ENCODE measurements around the gene C9. TPM values are rescaled to one million over a fixed set of nuclear protein-coding genes. Genes with fewer than 3 reads are reported as not detected.

Gene C9
- total RNA-seq, 5 donors from 2014 or later (not counting 1 experiment from before 2014, with no cell fraction given) = 0.41 to 0.59 (median 0.44) TPM; not detected in 2

DNA sequence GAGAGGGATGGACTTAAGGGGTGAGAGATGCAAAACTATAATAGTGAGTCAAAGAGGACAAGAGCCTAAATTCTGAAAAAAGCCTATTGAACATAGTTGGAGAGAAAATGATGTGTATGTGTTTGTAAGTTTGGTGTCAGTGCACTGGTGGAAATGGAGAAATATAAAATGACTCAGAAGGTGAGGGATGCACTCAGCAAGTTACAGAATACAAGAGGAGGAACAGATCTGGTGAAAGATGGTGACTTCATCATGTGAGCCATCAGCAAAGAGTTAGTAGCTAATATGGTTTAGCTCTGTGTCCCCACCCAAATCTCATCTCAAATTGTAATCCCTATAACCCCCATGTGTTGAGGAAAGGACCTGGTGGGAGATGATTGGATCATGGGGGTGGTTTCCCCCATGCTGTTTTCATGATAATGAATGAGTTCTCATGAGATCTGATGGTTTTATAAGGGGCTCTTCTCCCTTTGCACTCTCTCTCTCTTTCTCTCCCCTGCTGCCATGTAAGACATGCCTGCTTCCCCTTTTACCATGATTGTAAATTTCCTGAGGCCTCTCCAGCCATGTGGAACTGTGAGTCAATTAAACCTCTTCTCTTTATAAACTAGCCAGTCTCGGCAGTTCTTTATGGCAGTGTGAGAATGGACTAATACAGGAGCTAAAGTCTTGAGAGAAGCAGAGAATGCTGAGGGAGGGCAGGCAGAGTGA is 114.6 kb downstream of the C9 start:
- WGBS (ENCODE audit: insufficient coverage) = 100% methylated on average over 1 of the region's 1 CpG
- no peak overlapping the region for H3K4me3 Mint-ChIP-seq

DNA sequence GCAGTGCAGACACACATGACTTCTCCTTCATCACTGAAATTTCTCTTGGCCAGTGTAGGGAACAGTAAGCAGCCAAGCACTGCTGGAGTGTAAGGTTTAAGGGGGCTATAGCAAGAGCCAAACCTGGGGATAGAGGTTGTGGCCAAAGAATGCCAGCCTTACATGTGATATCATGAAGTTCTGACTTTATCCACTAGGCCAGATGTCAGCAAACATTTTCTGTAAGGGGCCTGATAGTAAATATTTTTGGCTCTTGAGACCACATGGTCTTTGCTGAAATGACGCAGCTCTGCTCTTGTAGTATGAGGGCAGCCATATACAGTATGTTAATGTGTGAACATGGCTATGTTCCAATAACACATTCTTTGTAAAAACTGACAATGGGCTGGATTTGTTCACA is 115.2 kb downstream of the C9 start:
- no CpG with 5 or more reads among the region's 1 CpG for WGBS (ENCODE audit: insufficient coverage)
- CTCF ChIA-PET = no interaction called here
- DNase-seq (no peak), ATAC-seq (replicated peaks in 1 of 4) (no peak)
- Histone ChIP-seq H3K27me3 (replicated peaks in 1 of 2; ENCODE audit: control insufficient read depth in 2 of 2, extremely low read depth in 1 of 2, insufficient read depth in 2 of 2, low read length in 1 of 2) (no peaks in the 10 kb centered on the region), H3K4me1 (ENCODE audit: control insufficient read depth in 1 of 2, extremely low read depth in 1 of 2, insufficient read depth in 2 of 2, low read length in 2 of 2) (no peaks in the 10 kb centered on the region), H3K9me3 (no peaks in the 10 kb centered on the region), H3K27ac (ENCODE audit: low read length) (no peak overlapping the region), H3K4me3 (ENCODE audit: control insufficient read depth in 1 of 2, extremely low read depth in 1 of 2, low read length in 1 of 2) (no peak overlapping the region), H3K36me3 (ENCODE audit: control insufficient read depth in 2 of 2, extremely low read depth in 1 of 2, insufficient read depth in 1 of 2, low read length in 1 of 2) (peaks cover 0 to 2% of the 10 kb centered on the region in 2 donors)
- Mint-ChIP-seq H3K4me3 (no peak overlapping the region), H3K4me1 (peaks cover 0 to 9% (median 0%) of the 10 kb centered on the region in 3 donors), H3K27ac (no peak overlapping the region), H3K36me3 (peaks cover 6% of the 10 kb centered on the region), H3K27me3 (no peaks in the 10 kb centered on the region), H3K9me3 (peaks cover 3 to 10% (median 4%) of the 10 kb centered on the region in 3 donors)
- POLR2A ChIA-PET = interaction anchor here in 1 of 2 donors (0.6 kb wide), 1 partner anchor 25 kb away, joined by 3 read pairs; no protein-coding TSS in a partner anchor

More for the DNA sequence above, 114.6 kb downstream of the C9 start:
- no peaks in the 10 kb centered on the region for H3K27me3 ChIP-seq (replicated peaks in 1 of 2; ENCODE audit: control insufficient read depth in 2 of 2, extremely low read depth in 1 of 2, insufficient read depth in 2 of 2, low read length in 1 of 2)
- Mint-ChIP-seq H3K27me3 (no peaks in the 10 kb centered on the region), H3K9me3 (peaks cover 3 to 10% (median 4%) of the 10 kb centered on the region in 3 donors), H3K4me1 (peaks cover 0 to 9% (median 2%) of the 10 kb centered on the region in 3 donors), H3K27ac (no peak overlapping the region), H3K36me3 (peaks cover 3% of the 10 kb centered on the region)
- POLR2A ChIA-PET = interaction anchor here in 1 of 2 donors (0.5 to 0.6 kb wide), 2 partner anchors 19 to 24 kb away, joined by 3 read pairs; no protein-coding TSS in a partner anchor
- DNase-seq = no peak
- CTCF ChIA-PET = no interaction called here
- ATAC-seq (replicated peaks in 1 of 4) = no peak
- no peak overlapping the region for H3K4me3 ChIP-seq (ENCODE audit: control insufficient read depth in 1 of 2, extremely low read depth in 1 of 2, low read length in 1 of 2)
- H3K4me1 ChIP-seq (ENCODE audit: control insufficient read depth in 1 of 2, extremely low read depth in 1 of 2, insufficient read depth in 2 of 2, low read length in 2 of 2) = no peaks in the 10 kb centered on the region
- H3K27ac ChIP-seq (ENCODE audit: low read length) = no peak overlapping the region
- H3K9me3 ChIP-seq = no peaks in the 10 kb centered on the region
- H3K36me3 ChIP-seq (ENCODE audit: control insufficient read depth in 2 of 2, extremely low read depth in 1 of 2, insufficient read depth in 1 of 2, low read length in 1 of 2) = peaks cover 0 to 2% of the 10 kb centered on the region in 2 donors

DNA sequence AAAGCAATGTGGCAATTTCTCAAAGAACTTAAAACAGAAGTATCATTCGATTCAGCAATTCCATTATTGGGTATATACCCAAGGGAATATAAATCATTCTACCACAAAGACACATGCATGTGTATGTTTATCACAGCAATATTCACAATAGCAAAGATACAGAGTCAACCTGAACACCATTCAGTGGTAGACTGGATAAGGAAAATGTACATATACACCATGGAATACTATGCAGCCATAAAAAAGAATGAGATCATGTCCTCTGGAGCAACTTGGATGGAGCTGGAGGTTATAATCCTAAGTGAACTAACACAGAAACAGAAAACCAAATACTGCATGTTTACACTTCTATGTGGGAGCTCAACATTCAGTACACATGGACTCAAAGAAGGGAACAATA is 123.5 kb downstream of the C9 start:
- no peak overlapping the region for H3K27ac Mint-ChIP-seq
- peaks cover 15% of the 10 kb centered on the region for H3K36me3 Mint-ChIP-seq
- POLR2A ChIA-PET = no interaction called here

DNA sequence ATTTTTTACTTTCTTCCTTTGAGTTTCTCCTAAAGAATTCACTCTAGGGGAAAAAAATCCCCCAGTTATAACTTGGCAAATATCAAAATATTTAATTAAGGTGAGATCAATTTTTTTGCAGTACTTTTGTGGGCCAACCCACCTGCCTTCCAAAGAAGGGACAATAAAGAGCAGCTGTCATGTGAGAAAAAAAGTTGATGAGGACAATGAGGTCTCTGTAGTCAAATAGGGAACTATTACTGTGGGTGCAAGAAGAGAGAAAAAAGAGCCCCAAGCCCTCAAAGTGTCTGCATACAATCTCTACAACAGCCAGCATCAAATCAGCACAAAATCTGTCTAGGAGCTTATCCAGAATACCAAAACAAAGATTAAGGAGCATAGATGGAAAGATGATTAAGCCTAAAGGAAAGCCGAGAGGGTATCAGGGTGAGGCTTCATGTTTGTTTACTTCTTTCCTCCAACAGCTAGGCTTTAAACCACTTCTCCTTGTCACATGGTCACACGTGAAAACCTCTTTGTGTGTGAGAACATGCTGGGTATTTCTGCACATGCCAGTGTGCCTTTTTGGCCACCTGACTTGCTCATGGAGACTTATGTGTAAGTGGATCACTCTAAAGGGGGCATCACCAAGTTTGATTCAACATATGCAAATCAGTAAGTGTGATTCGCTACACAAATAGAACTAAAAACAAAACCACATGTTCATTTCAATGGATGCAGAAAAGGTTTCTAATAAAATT is 125.8 kb downstream of the C9 start:
- Mint-ChIP-seq H3K4me1 (peaks cover 0 to 12% (median 7%) of the 10 kb centered on the region in 3 donors), H3K36me3 (peaks cover 12% of the 10 kb centered on the region), H3K27me3 (no peaks in the 10 kb centered on the region), H3K4me3 (no peak overlapping the region), H3K27ac (peak overlapping the region; percentile 4 to 34), H3K9me3 (peaks cover 5 to 19% (median 8%) of the 10 kb centered on the region in 3 donors)
- ChIA-PET POLR2A (interaction anchor here in 1 of 2 donors (0.6 kb wide), 1 partner anchor 9 kb away, joined by 3 read pairs; no protein-coding TSS in a partner anchor), CTCF (no interaction called here)
- Histone ChIP-seq H3K36me3 (ENCODE audit: control insufficient read depth in 2 of 2, extremely low read depth in 1 of 2, insufficient read depth in 1 of 2, low read length in 1 of 2) (no peaks in the 10 kb centered on the region), H3K9me3 (no peaks in the 10 kb centered on the region), H3K4me1 (ENCODE audit: control insufficient read depth in 1 of 2, extremely low read depth in 1 of 2, insufficient read depth in 2 of 2, low read length in 2 of 2) (no peaks in the 10 kb centered on the region), H3K4me3 (ENCODE audit: control insufficient read depth in 1 of 2, extremely low read depth in 1 of 2, low read length in 1 of 2) (no peak overlapping the region), H3K27ac (ENCODE audit: low read length) (no peak overlapping the region), H3K27me3 (replicated peaks in 1 of 2; ENCODE audit: control insufficient read depth in 2 of 2, extremely low read depth in 1 of 2, insufficient read depth in 2 of 2, low read length in 1 of 2) (no peaks in the 10 kb centered on the region)
- ATAC-seq (replicated peaks in 1 of 4) = no peak
- no CpG with 5 or more reads among the region's 3 CpGs for WGBS (ENCODE audit: insufficient coverage)
- DNase-seq = no peak

More for the DNA sequence above, 123.5 kb downstream of the C9 start:
- WGBS (ENCODE audit: insufficient coverage) = no CpG with 5 or more reads among the region's 1 CpG
- Histone ChIP-seq H3K4me3 (ENCODE audit: control insufficient read depth in 1 of 2, extremely low read depth in 1 of 2, low read length in 1 of 2) (no peak overlapping the region), H3K36me3 (ENCODE audit: control insufficient read depth in 2 of 2, extremely low read depth in 1 of 2, insufficient read depth in 1 of 2, low read length in 1 of 2) (no peaks in the 10 kb centered on the region), H3K4me1 (ENCODE audit: control insufficient read depth in 1 of 2, extremely low read depth in 1 of 2, insufficient read depth in 2 of 2, low read length in 2 of 2) (no peaks in the 10 kb centered on the region), H3K27ac (ENCODE audit: low read length) (no peak overlapping the region), H3K27me3 (replicated peaks in 1 of 2; ENCODE audit: control insufficient read depth in 2 of 2, extremely low read depth in 1 of 2, insufficient read depth in 2 of 2, low read length in 1 of 2) (no peaks in the 10 kb centered on the region), H3K9me3 (no peaks in the 10 kb centered on the region)
- DNase-seq = no peak
- peaks cover 0 to 12% (median 7%) of the 10 kb centered on the region in 3 donors for H3K4me1 Mint-ChIP-seq
- no peak for ATAC-seq (replicated peaks in 1 of 4)
- H3K4me3 Mint-ChIP-seq = no peak overlapping the region
- CTCF ChIA-PET = interaction anchor here in 1 of 2 donors (0.9 kb wide), 1 partner anchor 12 kb away, joined by 3 read pairs; no protein-coding TSS in a partner anchor
- H3K9me3 Mint-ChIP-seq = peaks cover 5 to 19% (median 8%) of the 10 kb centered on the region in 3 donors
- H3K27me3 Mint-ChIP-seq = no peaks in the 10 kb centered on the region

DNA sequence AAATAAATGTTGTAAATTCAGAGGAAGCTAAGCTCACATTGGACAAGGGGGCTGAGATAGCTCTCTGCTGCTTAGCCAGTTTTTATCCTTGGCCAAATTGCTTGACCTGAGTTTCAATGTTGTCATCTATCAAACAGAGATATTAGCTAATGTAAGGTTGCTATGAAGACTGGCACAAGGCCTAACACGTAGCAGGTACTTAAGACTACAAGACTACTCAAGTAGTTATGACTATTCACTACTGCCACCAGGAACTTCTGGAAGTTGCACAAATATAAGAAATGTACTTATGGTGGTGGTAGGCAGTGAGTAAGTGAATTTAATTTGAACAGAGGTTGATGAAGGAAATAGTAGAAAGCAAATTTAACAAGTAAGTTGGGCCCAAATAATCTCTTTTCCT is 127.6 kb downstream of the C9 start:
- H3K27ac Mint-ChIP-seq = no peak overlapping the region
- no peaks in the 10 kb centered on the region for H3K27me3 Mint-ChIP-seq
- ATAC-seq (replicated peaks in 1 of 4) (no peak), DNase-seq (no peak)
- no peak overlapping the region for H3K4me3 ChIP-seq (ENCODE audit: control insufficient read depth in 1 of 2, extremely low read depth in 1 of 2, low read length in 1 of 2)
- WGBS (ENCODE audit: insufficient coverage) = no CpG with 5 or more reads among the region's 1 CpG
- peaks cover 5 to 19% (median 8%) of the 10 kb centered on the region in 3 donors for H3K9me3 Mint-ChIP-seq
- no peak overlapping the region for H3K4me3 Mint-ChIP-seq
- no peak overlapping the region for H3K27ac ChIP-seq (ENCODE audit: low read length)
- CTCF ChIA-PET = interaction anchor here in 1 of 2 donors (1.1 kb wide), 1 partner anchor 47 kb away, joined by 3 read pairs; no protein-coding TSS in a partner anchor
- POLR2A ChIA-PET = interaction anchor here in 1 of 2 donors (0.6 kb wide), 1 partner anchor 16 kb away, joined by 3 read pairs; no protein-coding TSS in a partner anchor
- no peaks in the 10 kb centered on the region for H3K27me3 ChIP-seq (replicated peaks in 1 of 2; ENCODE audit: control insufficient read depth in 2 of 2, extremely low read depth in 1 of 2, insufficient read depth in 2 of 2, low read length in 1 of 2)
- peaks cover 12% of the 10 kb centered on the region for H3K36me3 Mint-ChIP-seq
- no peaks in the 10 kb centered on the region for H3K9me3 ChIP-seq
- H3K4me1 ChIP-seq (ENCODE audit: control insufficient read depth in 1 of 2, extremely low read depth in 1 of 2, insufficient read depth in 2 of 2, low read length in 2 of 2) = no peaks in the 10 kb centered on the region
- no peaks in the 10 kb centered on the region for H3K36me3 ChIP-seq (ENCODE audit: control insufficient read depth in 2 of 2, extremely low read depth in 1 of 2, insufficient read depth in 1 of 2, low read length in 1 of 2)
- peaks cover 5 to 18% (median 12%) of the 10 kb centered on the region in 3 donors for H3K4me1 Mint-ChIP-seq

DNA sequence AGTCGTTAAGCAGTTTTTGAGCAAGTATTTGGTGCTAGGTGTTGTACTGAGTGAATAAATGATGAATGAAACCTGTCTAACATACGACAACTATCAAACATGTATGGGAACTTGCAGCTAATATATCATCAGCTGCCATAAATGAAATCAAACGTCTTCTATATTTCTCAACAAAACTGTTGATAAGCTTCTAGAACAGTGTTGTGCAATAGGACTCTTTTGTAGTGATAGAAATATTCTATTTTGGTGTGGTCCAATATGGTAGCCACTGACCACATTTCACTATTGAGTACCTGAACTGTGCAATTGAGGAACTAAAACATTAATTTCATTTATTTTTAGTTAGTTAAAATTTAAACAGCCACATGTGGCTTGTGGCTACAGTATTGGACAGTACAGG is 128.6 kb downstream of the C9 start:
- Mint-ChIP-seq H3K27ac (no peak overlapping the region), H3K4me1 (peaks cover 15 to 26% (median 18%) of the 10 kb centered on the region in 3 donors), H3K9me3 (peaks cover 2 to 11% (median 5%) of the 10 kb centered on the region in 3 donors), H3K36me3 (peaks cover 8% of the 10 kb centered on the region), H3K27me3 (no peaks in the 10 kb centered on the region), H3K4me3 (no peak overlapping the region)
- ChIA-PET CTCF (interaction anchor here in 1 of 2 donors (0.7 to 1.1 kb wide), 2 partner anchors 18 to 48 kb away, joined by 3 read pairs; no protein-coding TSS in a partner anchor), POLR2A (no interaction called here)
- no peaks in the 10 kb centered on the region for H3K36me3 ChIP-seq (ENCODE audit: control insufficient read depth in 2 of 2, extremely low read depth in 1 of 2, insufficient read depth in 1 of 2, low read length in 1 of 2)
- ATAC-seq (replicated peaks in 1 of 4) = no peak
- no peaks in the 10 kb centered on the region for H3K4me1 ChIP-seq (ENCODE audit: control insufficient read depth in 1 of 2, extremely low read depth in 1 of 2, insufficient read depth in 2 of 2, low read length in 2 of 2)
- H3K27ac ChIP-seq (ENCODE audit: low read length) = no peak overlapping the region
- no peaks in the 10 kb centered on the region for H3K9me3 ChIP-seq
- H3K27me3 ChIP-seq (replicated peaks in 1 of 2; ENCODE audit: control insufficient read depth in 2 of 2, extremely low read depth in 1 of 2, insufficient read depth in 2 of 2, low read length in 1 of 2) = no peaks in the 10 kb centered on the region
- WGBS (ENCODE audit: insufficient coverage) = no CpG with 5 or more reads among the region's 3 CpGs
- H3K4me3 ChIP-seq (ENCODE audit: control insufficient read depth in 1 of 2, extremely low read depth in 1 of 2, low read length in 1 of 2) = no peak overlapping the region
- no peak for DNase-seq
